Fibroblast of villous mesenchyme (primary cell): ENCODE results near the gene USF1. TPM values are rescaled to one million over a fixed set of nuclear protein-coding genes. Genes with fewer than 3 reads are reported as not detected.

Source experiments
- DNase-seq: peaks from one replicate; pipeline ENCODE4 v3.0.0-alpha.2; 2010; ENCODE audit warnings: low read depth
- H3K4me3 ChIP-seq: 2 replicates; pipeline ENCODE4 v1.5.1; 2011; ENCODE audit warnings: low read depth, mild to moderate bottlenecking, low read length
- total RNA-seq: library from RNA; depleted of rRNA; stranded (reverse); fragments of >200 nt; gene quantifications from 2 replicates; pipeline ENCODE4 v1.2.3, GENCODE V29; 2012
- TF ChIP-seq, protein P1 (sequence below): IDR thresholded peaks from 2 replicates; pipeline ENCODE4 v1.5.1; 2012; ENCODE audit warnings: low read depth, mild to moderate bottlenecking, low read length; ENCODE audit not compliant: insufficient read depth

USF1 gene
- total RNA-seq, 1 donor = 62.2 TPM

DNA sequence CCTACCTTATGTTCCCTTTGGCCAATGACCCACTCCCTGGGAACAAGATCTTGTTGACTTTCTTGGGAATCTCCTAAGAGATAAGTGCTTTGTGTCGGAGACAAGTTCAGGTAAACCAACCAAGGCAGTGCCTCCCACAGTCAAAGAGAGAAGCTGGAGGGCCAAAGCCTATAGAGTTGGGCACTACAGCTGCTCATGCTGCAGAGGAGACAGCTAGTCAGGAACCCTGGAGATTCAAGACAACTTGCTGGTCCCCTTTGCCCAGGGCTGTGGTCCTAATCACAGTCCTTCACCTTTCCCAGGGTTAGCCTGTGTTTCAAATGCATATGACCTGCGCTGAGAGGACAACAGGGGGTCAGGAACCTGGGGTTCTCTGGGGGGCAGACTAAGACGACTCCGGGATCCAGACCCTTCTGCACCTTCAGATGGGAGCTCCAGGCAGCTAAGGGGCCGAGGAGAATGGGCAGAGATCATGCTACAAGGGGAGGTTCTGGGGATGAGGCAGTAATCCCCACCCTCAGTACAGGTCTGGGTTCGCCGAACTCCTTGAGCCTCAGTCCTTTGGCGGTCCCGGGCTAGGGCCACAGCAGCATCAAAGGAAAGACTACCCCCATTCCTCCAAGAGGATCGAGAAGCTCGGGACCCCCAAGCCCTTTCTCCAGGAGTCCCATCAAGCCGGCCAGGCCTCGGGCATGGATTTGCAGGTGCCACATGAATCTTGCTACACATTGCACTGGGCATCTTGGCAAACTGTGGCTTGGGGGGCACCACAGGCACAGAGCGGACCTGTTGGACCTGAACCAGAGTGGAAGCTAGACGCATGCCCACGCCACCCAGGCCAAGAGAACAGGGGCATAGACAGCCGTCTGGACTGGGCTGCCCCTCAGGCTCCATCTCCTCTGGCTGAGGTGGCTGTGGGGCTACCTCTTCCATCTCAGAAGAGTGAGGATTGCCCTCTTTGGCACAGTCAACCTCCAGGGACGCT lies 2.0 kb upstream of the USF1 start:
- TF ChIP-seq, protein P1, sequence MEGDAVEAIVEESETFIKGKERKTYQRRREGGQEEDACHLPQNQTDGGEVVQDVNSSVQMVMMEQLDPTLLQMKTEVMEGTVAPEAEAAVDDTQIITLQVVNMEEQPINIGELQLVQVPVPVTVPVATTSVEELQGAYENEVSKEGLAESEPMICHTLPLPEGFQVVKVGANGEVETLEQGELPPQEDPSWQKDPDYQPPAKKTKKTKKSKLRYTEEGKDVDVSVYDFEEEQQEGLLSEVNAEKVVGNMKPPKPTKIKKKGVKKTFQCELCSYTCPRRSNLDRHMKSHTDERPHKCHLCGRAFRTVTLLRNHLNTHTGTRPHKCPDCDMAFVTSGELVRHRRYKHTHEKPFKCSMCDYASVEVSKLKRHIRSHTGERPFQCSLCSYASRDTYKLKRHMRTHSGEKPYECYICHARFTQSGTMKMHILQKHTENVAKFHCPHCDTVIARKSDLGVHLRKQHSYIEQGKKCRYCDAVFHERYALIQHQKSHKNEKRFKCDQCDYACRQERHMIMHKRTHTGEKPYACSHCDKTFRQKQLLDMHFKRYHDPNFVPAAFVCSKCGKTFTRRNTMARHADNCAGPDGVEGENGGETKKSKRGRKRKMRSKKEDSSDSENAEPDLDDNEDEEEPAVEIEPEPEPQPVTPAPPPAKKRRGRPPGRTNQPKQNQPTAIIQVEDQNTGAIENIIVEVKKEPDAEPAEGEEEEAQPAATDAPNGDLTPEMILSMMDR = no peak
- no peak overlapping the region for H3K4me3 ChIP-seq
- no peak for DNase-seq

DNA sequence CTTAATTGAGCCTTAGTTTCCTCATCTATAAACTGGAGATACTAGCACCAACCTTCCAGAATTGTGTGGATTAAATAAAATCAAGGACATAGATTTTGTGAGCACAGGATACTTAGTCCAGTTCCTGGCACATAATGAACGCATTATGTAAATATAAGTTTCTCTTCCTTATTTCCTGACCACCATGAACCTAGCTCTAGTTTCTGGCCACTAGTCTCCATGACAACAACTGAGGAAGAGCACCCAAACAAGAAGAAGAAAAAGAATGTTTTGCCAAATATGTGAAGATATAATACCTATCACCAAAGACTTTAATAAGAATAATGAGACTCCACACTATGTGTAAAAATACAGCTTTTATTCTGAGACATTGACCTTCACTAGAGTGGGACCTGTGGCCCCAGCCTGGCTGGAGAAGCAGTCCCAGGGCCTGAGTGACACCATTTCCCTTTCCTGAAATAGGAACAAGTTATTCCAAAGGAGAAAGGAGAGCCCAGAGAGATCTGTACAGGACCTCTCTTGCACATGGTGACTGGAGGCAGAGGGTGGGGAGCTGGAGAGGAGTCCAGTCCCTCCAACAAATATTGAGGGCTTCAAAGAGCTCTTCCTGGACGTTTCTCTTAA lies 940 bp upstream of the USF1 start:
- peak overlapping the region; percentile 96 for H3K4me3 ChIP-seq
- no peak for DNase-seq
- TF ChIP-seq, protein P1 = no peak

DNA sequence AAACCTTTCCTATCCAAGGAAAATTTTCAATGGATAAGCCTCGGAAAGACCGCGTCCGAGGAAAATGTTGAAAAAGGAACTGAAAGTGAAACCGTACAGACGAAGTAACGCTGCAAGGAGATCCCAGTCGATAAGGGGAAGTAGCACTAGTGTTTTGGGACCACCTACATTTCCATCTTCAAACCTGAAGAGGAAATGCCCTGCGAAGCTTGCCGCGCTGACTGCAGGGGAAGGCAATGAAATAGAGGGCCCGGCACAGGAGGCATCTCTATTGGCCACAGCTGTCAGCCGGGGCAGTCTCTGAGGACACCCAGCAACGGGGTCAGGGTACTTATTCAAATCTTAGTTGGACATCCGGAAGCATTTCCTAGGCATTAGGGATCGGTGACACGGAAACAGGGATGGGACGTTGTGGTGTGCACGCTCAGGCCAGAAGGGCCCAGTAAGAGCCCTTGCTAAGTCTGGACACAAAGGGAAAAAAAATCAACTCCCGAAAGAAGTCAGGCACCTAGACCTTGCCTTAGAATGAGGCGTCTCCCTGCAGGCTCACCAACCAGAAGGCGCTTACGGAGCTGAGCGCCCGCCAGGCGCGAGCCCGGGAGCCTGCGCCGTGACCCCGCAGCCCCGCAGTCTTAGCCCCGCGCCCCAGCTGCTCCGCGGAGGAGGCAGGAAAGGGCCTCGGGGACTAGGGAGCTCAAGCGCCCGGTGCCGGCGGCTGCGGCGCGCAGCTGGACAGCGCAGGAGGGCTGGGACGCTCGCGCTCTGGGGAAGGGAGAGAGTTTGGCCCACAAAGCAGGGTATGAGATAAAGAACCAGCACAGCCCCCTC lies 655 bp downstream of the USF1 start:
- TF ChIP-seq, protein P1 = no peak
- H3K4me3 ChIP-seq = peak overlapping the region; percentile 96
- DNase-seq = peak; percentile 78

DNA sequence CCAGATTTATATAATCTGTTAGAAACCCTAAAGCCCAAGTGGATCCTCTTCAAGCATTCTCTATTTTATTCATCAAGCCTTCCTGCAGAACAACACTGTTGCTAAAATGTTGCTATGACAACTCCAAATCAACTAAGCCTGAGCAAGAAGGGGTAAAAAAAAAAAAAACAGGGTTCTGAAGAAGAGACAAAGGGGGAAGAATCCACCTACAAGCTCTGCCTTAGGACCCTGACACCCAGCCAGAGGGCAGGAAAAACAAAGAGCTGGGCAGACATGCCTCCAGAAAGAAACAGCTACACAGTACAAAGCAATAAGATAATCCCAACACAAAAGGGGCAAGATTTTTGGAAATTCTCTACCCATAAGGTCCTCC lies 1.3 kb downstream of the USF1 start:
- peak overlapping the region; percentile 96 for H3K4me3 ChIP-seq
- no peak for DNase-seq
- TF ChIP-seq, protein P1 = no peak

DNA sequence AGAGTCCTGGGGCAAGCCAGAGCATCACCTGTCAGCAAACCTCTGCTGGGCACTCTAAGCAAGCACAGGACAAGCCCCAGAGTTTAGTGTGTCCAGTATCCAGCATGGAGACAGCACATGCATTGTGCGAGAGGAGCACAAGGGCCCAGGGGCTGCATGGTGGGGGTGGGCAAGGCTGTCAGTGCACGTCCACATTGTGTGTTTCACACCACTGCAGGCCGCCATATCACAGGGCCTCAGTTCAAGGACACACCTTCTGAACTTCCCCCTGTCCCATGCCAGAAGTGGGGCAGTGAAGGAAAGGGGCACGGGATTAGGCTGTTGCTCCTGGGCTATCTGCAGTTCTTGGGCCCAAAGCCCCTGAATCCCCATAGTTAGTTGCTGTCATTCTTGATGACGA lies 6.2 kb downstream of the USF1 start:
- H3K4me3 ChIP-seq = no peak overlapping the region
- TF ChIP-seq, protein P1 = no peak
- DNase-seq = no peak

DNA sequence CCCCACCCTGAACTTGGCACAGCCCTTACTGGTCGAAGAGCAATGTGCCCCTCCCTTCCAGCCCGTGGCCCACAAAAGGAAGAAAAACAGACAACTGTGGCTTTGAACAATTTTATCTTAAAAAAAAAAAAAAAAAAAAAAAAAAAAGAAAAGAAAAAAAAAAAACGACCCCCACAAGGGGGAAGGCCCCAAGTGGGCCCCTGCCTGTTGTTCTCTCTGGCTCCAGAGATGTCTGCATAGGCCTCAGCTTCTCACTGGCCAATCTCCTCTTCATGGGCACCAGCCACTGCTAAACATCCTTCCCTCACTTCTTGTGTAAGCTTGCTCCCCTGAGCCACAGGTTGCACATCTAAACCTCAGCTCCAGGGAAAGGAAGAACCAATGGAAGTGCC lies 6.6 kb downstream of the USF1 start:
- H3K4me3 ChIP-seq = no peak overlapping the region
- no peak for DNase-seq
- TF ChIP-seq, protein P1 = no peak
